Astrocyte of the spinal cord (primary cell): ENCODE data around the gene SLC6A13.

Experiments
- DNase-seq: peaks from one replicate; pipeline ENCODE4 v3.0.0; 2011; ENCODE audit warnings: low read depth, low spot score
- H3K4me3 ChIP-seq: 2 replicates; pipeline ENCODE4 v1.5.1; 2011; ENCODE audit warnings: low read depth, mild to moderate bottlenecking, low read length, moderate library complexity
- CTCF ChIP-seq: IDR thresholded peaks from 2 replicates; pipeline ENCODE4 v1.5.1; 2012; ENCODE audit warnings: low read depth, mild to moderate bottlenecking, low read length, inconsistent platforms
- in situ Hi-C: cut with HindIII; loops from 2 replicates; pipeline ENCODE4 v1.10.0; 2017; ENCODE audit warnings: low sequenced_read_pairs

Gene SLC6A13

GRCh38 chr12:203462-204260 is 59.0 kb downstream of the SLC6A13 start:
- in situ Hi-C loops: no loop called here
- no peak for DNase-seq
- no peak for TF ChIP-seq CTCF
- H3K4me3 ChIP-seq: peak overlapping the region; percentile 27

GRCh38 chr12:203074-203461 is 59.6 kb downstream of the SLC6A13 start:
- in situ Hi-C loops: no loop called here
- no peak overlapping the region for H3K4me3 ChIP-seq
- TF ChIP-seq CTCF: no peak
- DNase-seq: no peak

- in situ Hi-C loops: no loop called here
- TF ChIP-seq CTCF: no peak
- no peak for DNase-seq
- no peak overlapping the region for H3K4me3 ChIP-seq
Observed at GRCh38 chr12:202081-202731, 60.4 kb downstream of the SLC6A13 start.

GRCh38 chr12:201361-201760 is 61.3 kb downstream of the SLC6A13 start:
- no peak for DNase-seq
- TF ChIP-seq CTCF: no peak
- in situ Hi-C loops: no loop called here
- H3K4me3 ChIP-seq: no peak overlapping the region

GRCh38 chr12:198705-199104 is 63.9 kb downstream of the SLC6A13 start:
- DNase-seq: no peak
- in situ Hi-C loops: no loop called here
- no peak overlapping the region for H3K4me3 ChIP-seq
- TF ChIP-seq CTCF: no peak

- in situ Hi-C loops: no loop called here
- no peak overlapping the region for H3K4me3 ChIP-seq
- no peak for TF ChIP-seq CTCF
- no peak for DNase-seq
Observed at GRCh38 chr12:197911-198695, 64.5 kb downstream of the SLC6A13 start.
